GM12878 (cell line): ENCODE results near the gene THADA. TPM values are rescaled to one million over a fixed set of nuclear protein-coding genes. Genes with fewer than 3 reads are reported as not detected.

Experiments used
- JUNB ChIP-seq: IDR thresholded peaks from 2 replicates; pipeline ENCODE4 v1.6.1; 2016; ENCODE audit warnings: antibody characterized with exemption, mild to moderate bottlenecking
- KLF5 ChIP-seq: fragments of 450-650 bp; IDR thresholded peaks from 2 replicates; pipeline ENCODE4 v1.6.1; 2014; ENCODE audit warnings: mild to moderate bottlenecking; ENCODE audit not compliant: partially characterized antibody
- NFIC ChIP-seq: IDR thresholded peaks from 2 replicates; pipeline ENCODE4 v1.6.1; 2012; ENCODE audit warnings: low read depth, mild to moderate bottlenecking, inconsistent platforms, low read length, moderate library complexity
- NFYB ChIP-seq: IDR thresholded peaks from 2 replicates; pipeline ENCODE4 v1.6.1; 2011; ENCODE audit warnings: low read depth, mild to moderate bottlenecking, low read length, improper control_type of control experiment, moderate library complexity; ENCODE audit not compliant: insufficient read depth
- RCOR1 ChIP-seq: conservative IDR thresholded peaks from 2 replicates; pipeline ENCODE4 v1.6.1; 2012; ENCODE audit warnings: low read depth, low read length, improper control_type of control experiment
- RUNX3 ChIP-seq: IDR thresholded peaks from 2 replicates; pipeline ENCODE4 v1.6.1; 2012; ENCODE audit warnings: low read length, inconsistent platforms
- SMAD5 ChIP-seq: IDR thresholded peaks from 2 replicates; pipeline ENCODE4 v1.6.1; 2016; ENCODE audit warnings: antibody characterized with exemption, low read depth
- TCF3 ChIP-seq: IDR thresholded peaks from 2 replicates; pipeline ENCODE4 v1.6.1; 2012; ENCODE audit warnings: low read depth, mild to moderate bottlenecking, low read length, borderline replicate concordance; ENCODE audit not compliant: insufficient read depth
- YBX1 ChIP-seq: fragments of 450-650 bp; IDR thresholded peaks from 2 replicates; pipeline ENCODE4 v1.6.1; 2016; ENCODE audit warnings: antibody characterized with exemption
- polyA plus RNA-seq, 11 experiments: library from polyadenylated mRNA; depleted of rRNA in 4 of 11; unstranded in 6 of 11; stranded (reverse) in 5 of 11; fragments of >200 nt; fragmentation: Nextera tagmentation in 4 of 11; fragmentation: Illumina TruSeq in 1 of 11; extraction: Ambion mirVana in 4 of 11; extraction: Trizol in 1 of 11; gene quantifications; 1 replicate in 1 of 11; 2 replicates in 10 of 11; pipeline versions ENCODE4 v1.2.1 to v1.2.3, GENCODE V29; 2011 to 2016; ENCODE audit warnings: inconsistent platforms in 2 of 11, missing spikeins in 2 of 11, low read depth in 1 of 11
- total RNA-seq, 4 experiments: library from RNA; depleted of rRNA in 3 of 4; stranded (reverse); fragments of >200 nt in 3 of 4; fragmentation: Illumina TruSeq in 1 of 4; extraction: Trizol in 1 of 4; gene quantifications; 2 replicates each; pipeline versions ENCODE4 v1.2.1 to v1.2.3, GENCODE V29; 2013 to 2021
- TF ChIP-seq, protein P1 (sequence below): fragments of 450-650 bp; IDR thresholded peaks from 2 replicates; pipeline ENCODE4 v1.6.1; 2017; ENCODE audit warnings: mild to moderate bottlenecking
- TF ChIP-seq, protein P2 (sequence below): fragments of 450-650 bp; IDR thresholded peaks from 2 replicates; pipeline ENCODE4 v1.6.1; 2017; ENCODE audit warnings: borderline replicate concordance
- TF ChIP-seq, protein P3 (sequence below): fragments of 450-650 bp; IDR thresholded peaks from 2 replicates; pipeline ENCODE4 v1.6.1; 2017; ENCODE audit warnings: mild to moderate bottlenecking, low read depth, inconsistent platforms; ENCODE audit not compliant: poor library complexity, severe bottlenecking

Gene THADA
- total and polyA plus RNA-seq, 10 of the 15 experiments (the other 5 are each of a cell fraction or from before 2014, with no cell fraction given), result 14.6 to 33.2 (median 23.2) TPM

DNA sequence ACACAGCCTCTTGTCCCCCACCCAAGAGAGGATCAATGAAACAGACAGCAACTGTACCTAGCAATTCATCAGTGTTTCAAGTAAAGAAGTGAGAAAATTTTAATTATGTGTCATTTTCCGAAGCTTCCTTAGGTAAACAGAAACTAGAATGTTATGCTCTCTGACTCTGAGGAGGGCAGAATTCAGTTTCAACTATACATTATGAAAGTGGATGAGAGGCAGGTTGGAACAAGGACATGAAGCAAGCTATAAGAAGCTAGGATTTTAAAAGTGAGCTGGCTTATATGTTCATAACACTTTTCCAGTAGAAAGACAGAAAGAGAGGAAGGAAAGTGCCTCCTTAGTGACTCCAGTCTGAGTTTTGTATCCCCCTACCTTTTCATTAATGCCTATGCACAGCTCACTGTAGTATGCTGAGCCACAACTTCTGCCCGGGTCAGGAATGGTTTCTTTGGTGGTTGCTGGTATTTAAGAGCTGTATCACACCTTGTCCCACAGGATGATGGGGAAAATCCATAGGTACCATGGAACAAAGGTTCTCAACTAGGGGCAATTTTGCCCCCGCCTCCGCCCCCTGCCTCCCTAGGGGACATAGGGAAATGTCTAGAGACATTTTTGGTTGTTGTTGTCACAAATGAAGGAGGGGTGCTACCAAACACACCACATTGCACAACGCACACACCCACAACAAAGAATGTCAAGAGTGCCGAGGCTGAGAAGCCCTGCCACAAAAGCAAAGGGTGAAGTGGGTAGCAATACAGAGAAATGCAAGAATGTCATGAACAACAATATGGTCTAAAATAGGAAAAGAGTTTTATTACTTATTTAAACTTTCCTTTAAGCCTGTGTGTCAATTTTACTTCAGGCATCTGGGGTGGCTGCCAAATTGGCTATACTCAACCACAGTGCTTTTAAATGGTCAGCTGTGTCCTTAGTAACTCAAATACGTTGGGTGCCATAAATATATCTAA, 208.5 kb downstream of the THADA start (continued):
- TF ChIP-seq, protein P1, sequence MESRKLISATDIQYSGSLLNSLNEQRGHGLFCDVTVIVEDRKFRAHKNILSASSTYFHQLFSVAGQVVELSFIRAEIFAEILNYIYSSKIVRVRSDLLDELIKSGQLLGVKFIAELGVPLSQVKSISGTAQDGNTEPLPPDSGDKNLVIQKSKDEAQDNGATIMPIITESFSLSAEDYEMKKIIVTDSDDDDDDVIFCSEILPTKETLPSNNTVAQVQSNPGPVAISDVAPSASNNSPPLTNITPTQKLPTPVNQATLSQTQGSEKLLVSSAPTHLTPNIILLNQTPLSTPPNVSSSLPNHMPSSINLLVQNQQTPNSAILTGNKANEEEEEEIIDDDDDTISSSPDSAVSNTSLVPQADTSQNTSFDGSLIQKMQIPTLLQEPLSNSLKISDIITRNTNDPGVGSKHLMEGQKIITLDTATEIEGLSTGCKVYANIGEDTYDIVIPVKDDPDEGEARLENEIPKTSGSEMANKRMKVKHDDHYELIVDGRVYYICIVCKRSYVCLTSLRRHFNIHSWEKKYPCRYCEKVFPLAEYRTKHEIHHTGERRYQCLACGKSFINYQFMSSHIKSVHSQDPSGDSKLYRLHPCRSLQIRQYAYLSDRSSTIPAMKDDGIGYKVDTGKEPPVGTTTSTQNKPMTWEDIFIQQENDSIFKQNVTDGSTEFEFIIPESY, result no peak
- TF ChIP-seq YBX1, result no peak
- TF ChIP-seq, protein P2, sequence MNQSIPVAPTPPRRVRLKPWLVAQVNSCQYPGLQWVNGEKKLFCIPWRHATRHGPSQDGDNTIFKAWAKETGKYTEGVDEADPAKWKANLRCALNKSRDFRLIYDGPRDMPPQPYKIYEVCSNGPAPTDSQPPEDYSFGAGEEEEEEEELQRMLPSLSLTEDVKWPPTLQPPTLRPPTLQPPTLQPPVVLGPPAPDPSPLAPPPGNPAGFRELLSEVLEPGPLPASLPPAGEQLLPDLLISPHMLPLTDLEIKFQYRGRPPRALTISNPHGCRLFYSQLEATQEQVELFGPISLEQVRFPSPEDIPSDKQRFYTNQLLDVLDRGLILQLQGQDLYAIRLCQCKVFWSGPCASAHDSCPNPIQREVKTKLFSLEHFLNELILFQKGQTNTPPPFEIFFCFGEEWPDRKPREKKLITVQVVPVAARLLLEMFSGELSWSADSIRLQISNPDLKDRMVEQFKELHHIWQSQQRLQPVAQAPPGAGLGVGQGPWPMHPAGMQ, result no peak
- no peak for TF ChIP-seq NFYB
- no peak for TF ChIP-seq TCF3
- TF ChIP-seq JUNB, result peak; percentile 85
- TF ChIP-seq NFIC, result peak; percentile 85
- TF ChIP-seq KLF5, result no peak
- peak; percentile 59 for TF ChIP-seq RUNX3
- no peak for TF ChIP-seq RCOR1
- TF ChIP-seq, protein P3, sequence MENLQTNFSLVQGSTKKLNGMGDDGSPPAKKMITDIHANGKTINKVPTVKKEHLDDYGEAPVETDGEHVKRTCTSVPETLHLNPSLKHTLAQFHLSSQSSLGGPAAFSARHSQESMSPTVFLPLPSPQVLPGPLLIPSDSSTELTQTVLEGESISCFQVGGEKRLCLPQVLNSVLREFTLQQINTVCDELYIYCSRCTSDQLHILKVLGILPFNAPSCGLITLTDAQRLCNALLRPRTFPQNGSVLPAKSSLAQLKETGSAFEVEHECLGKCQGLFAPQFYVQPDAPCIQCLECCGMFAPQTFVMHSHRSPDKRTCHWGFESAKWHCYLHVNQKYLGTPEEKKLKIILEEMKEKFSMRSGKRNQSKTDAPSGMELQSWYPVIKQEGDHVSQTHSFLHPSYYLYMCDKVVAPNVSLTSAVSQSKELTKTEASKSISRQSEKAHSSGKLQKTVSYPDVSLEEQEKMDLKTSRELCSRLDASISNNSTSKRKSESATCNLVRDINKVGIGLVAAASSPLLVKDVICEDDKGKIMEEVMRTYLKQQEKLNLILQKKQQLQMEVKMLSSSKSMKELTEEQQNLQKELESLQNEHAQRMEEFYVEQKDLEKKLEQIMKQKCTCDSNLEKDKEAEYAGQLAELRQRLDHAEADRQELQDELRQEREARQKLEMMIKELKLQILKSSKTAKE, result peak; percentile 82
- no peak for TF ChIP-seq SMAD5
